GM12873 (cell line): ENCODE results near the gene WDR5B.

Experiments
- TF ChIP-seq, protein P1 (sequence below): IDR thresholded peaks from 2 replicates; pipeline ENCODE4 v1.5.1; 2012; ENCODE audit warnings: low read depth, mild to moderate bottlenecking, moderate library complexity, low read length, control low read depth; ENCODE audit not compliant: insufficient read depth; ENCODE audit errors: missing control alignments

WDR5B gene

DNA sequence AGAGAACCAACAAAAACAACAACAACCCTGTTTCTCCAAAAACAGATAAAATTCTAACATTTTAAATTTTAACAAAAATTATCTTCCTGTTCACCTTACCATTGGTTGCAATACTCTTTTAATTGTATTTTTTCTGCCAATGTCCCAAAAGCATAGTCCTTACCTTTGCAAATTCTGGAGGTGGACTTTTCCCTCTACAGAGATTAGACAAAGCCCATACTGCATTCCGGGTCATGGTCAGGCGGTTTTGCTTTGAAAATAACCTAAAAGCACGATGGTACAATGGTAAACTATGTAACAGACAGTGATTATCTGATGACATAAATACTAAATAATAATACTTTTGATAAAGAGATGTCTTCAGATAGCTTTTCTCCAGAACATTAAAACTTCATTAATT, 35.5 kb upstream of the WDR5B start:
- TF ChIP-seq, protein P1, sequence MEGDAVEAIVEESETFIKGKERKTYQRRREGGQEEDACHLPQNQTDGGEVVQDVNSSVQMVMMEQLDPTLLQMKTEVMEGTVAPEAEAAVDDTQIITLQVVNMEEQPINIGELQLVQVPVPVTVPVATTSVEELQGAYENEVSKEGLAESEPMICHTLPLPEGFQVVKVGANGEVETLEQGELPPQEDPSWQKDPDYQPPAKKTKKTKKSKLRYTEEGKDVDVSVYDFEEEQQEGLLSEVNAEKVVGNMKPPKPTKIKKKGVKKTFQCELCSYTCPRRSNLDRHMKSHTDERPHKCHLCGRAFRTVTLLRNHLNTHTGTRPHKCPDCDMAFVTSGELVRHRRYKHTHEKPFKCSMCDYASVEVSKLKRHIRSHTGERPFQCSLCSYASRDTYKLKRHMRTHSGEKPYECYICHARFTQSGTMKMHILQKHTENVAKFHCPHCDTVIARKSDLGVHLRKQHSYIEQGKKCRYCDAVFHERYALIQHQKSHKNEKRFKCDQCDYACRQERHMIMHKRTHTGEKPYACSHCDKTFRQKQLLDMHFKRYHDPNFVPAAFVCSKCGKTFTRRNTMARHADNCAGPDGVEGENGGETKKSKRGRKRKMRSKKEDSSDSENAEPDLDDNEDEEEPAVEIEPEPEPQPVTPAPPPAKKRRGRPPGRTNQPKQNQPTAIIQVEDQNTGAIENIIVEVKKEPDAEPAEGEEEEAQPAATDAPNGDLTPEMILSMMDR, result no peak

DNA sequence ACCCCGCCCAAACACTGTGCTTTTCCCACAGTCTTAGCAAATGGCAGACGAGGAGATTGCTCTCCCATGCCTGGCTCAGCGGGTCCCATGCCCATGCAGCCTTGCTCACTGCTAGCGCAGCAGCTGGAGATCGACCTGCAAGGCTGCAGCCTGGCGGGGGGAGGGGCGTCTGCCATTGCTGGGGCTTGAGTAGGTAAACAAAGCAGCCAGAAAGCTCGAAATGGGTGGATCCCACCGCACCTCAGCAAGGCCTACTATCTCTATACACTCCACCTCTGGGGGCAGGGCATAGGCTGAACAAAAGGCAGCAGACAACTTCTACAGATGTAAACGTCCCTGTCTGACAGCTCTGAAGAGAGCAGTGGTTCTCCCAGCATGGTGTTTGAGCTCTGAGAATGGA, 27.2 kb upstream of the WDR5B start:
- TF ChIP-seq, protein P1, result no peak

DNA sequence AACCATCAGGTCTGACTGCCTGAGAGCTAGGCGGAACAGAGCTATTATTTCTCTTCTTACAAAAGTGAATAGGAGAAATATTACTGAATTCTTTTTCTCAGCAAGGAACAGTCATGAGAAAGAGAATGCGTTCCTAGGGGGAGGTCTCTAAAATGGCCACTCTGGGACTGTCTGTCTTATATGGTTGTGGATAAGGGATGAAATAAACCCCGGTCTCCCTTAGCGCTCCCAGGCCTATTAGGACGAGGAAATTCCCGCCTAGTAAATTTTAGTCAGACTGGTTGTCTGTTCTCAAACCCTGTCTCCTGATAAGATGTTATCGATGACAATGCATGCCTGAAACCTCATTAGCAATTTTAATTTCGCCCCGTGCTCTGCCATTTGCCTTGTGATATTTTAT, 20.1 kb upstream of the WDR5B start:
- TF ChIP-seq, protein P1, result no peak

DNA sequence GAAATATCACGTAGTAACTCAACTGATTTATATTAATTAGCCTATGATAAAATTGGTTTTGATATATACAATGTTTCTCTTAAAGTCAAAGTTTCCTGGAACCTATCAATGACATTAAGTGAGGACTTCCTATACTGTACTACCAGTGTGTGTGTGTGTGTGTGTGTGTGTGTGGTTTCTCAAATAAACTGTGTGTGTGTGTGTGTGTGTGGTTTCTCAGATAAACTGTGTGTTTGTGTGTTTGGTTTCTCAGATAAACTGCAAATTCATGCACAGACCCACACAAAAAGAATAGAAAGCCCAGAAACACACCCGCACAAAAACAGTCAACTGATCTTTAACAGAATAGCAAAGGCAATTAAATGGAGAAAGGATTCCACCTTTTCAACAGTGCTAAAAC, 14.5 kb upstream of the WDR5B start:
- TF ChIP-seq, protein P1, result no peak

DNA sequence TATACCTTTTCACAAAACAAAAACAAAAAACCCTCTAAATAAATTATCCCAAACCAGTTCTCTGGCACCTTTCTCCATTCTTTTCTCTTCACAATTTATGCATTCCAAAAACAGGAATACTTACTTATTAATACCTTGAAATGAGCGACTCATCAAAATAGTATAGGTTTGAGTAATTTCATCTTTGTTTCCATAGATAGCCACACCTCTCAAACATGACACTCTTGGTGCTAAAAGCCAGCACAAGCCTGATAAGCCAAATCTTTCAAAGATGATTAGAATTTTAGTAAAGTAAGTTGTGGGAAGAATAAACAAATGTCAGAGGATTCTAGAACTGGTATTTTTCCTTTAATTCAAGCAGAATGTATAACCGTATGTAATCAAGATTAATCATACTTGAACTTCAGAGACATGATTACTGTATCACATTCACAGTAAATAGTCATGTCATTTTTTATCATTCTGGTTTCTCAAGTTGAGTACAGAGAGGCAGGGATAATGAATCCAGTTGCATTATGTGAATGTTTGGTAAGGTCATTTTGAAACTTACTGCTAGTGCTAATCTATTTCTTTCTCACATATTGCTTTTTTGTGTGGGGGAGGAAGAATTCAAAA, 12.1 kb upstream of the WDR5B start:
- TF ChIP-seq, protein P1, result no peak

DNA sequence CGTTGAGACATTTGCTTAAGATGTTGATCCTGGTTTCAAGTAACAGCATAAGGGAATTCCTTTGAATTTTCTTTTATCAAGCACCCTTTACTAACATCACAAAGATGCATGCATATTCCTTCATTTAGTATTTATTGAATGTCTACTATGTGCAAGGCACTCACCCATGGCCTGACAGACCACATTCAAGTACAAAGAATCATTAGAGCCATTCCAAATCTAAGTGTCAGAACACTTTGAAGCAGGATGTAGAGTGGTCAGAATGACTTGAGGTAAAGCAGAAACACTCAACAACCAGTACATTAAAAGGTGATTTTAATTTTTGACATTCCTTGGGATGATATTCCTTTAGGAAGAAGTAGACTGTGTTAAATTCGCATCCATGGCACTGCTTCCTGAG, 6.0 kb upstream of the WDR5B start:
- TF ChIP-seq, protein P1, result no peak

DNA sequence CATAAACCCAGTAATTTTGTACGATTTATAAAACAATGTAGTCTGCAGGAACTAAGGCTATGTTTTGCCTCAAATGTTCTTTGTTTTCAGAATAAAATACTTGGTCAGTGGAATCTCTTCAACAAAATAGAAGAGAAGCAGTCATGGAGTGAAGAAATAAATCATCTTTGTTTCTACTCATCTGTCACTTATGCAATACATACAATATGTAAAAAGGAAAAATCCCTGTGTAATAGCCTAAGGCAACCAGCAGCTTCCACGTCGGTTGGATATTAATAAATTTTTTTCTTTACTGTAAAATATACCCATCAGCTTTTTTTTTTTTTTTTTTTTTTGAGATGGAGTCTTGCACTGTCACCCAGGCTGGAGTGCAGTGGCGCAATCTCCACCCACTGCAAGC, 5.2 kb upstream of the WDR5B start:
- TF ChIP-seq, protein P1, result no peak
